ENCODE measurements around the gene ATAD2B. TPM values are rescaled to one million over a fixed set of nuclear protein-coding genes. Genes with fewer than 3 reads are reported as not detected.

ATAD2B gene
- total RNA-seq, 1 experiment from 2014 or later = 19.7 TPM

GRCh38 chr2:23756593-23757292, 170.2 kb downstream of the ATAD2B start:
- intact Hi-C loops (cut with micrococcal nuclease; ENCODE audit: unreplicated experiment) = loop anchor here (10.0 kb wide), 1 partner anchor 352 kb away; no protein-coding TSS in a partner anchor
- TF ChIP-seq CTCF (IDR thresholded peaks at IDR 0.05; ENCODE audit: unreplicated experiment) = no peak
- no TSS peak for BruUV-seq (replicated peaks)
- Mint-ChIP-seq H3K9me3 (ENCODE audit: low read depth, unreplicated experiment) (no peaks in the 10 kb centered on the region), H3K4me1 (ENCODE audit: low read depth, unreplicated experiment) (peaks cover 16% of the 10 kb centered on the region), H3K27me3 (ENCODE audit: unreplicated experiment) (no peaks in the 10 kb centered on the region), H3K36me3 (ENCODE audit: insufficient read depth, unreplicated experiment) (peaks cover 11% of the 10 kb centered on the region), H3K27ac (ENCODE audit: unreplicated experiment) (peak overlapping the region; percentile 43), H3K4me3 (ENCODE audit: low read depth, unreplicated experiment) (no peak overlapping the region)
- CTCF ChIA-PET = no interaction called here
- DNase-seq = no peak

GRCh38 chr2:23754970-23755369, 172.0 kb downstream of the ATAD2B start:
- Mint-ChIP-seq H3K4me1 (ENCODE audit: low read depth, unreplicated experiment) (peaks cover 16% of the 10 kb centered on the region), H3K27me3 (ENCODE audit: unreplicated experiment) (no peaks in the 10 kb centered on the region), H3K9me3 (ENCODE audit: low read depth, unreplicated experiment) (no peaks in the 10 kb centered on the region), H3K27ac (ENCODE audit: unreplicated experiment) (no peak overlapping the region), H3K4me3 (ENCODE audit: low read depth, unreplicated experiment) (no peak overlapping the region), H3K36me3 (ENCODE audit: insufficient read depth, unreplicated experiment) (peaks cover 11% of the 10 kb centered on the region)
- intact Hi-C loops (cut with micrococcal nuclease; ENCODE audit: unreplicated experiment) = loop anchor here (10.0 kb wide), 1 partner anchor 350 kb away; no protein-coding TSS in a partner anchor
- CTCF ChIA-PET = no interaction called here
- no peak for DNase-seq
- TF ChIP-seq CTCF (IDR thresholded peaks at IDR 0.05; ENCODE audit: unreplicated experiment) = no peak
- no TSS peak for BruUV-seq (replicated peaks)

- no peak overlapping the region for H3K27ac Mint-ChIP-seq (ENCODE audit: unreplicated experiment)
- no peak for DNase-seq
- H3K4me1 Mint-ChIP-seq (ENCODE audit: low read depth, unreplicated experiment) = peaks cover 16% of the 10 kb centered on the region
- no peaks in the 10 kb centered on the region for H3K9me3 Mint-ChIP-seq (ENCODE audit: low read depth, unreplicated experiment)
- TF ChIP-seq CTCF (IDR thresholded peaks at IDR 0.05; ENCODE audit: unreplicated experiment) = no peak
- H3K4me3 Mint-ChIP-seq (ENCODE audit: low read depth, unreplicated experiment) = no peak overlapping the region
- intact Hi-C loops (cut with micrococcal nuclease; ENCODE audit: unreplicated experiment) = loop anchor here (10.0 kb wide), 1 partner anchor 349 kb away; no protein-coding TSS in a partner anchor
- peaks cover 11% of the 10 kb centered on the region for H3K36me3 Mint-ChIP-seq (ENCODE audit: insufficient read depth, unreplicated experiment)
- no peaks in the 10 kb centered on the region for H3K27me3 Mint-ChIP-seq (ENCODE audit: unreplicated experiment)
- BruUV-seq (replicated peaks) = no TSS peak
- CTCF ChIA-PET = interaction anchor here (0.6 kb wide), 1 partner anchor 33 kb away, joined by 3 read pairs; no protein-coding TSS in a partner anchor
Measured at GRCh38 chr2:23753291-23754010, 173.5 kb downstream of the ATAD2B start.

GRCh38 chr2:23751747-23752265, 175.1 kb downstream of the ATAD2B start:
- H3K9me3 Mint-ChIP-seq (ENCODE audit: low read depth, unreplicated experiment) = no peaks in the 10 kb centered on the region
- no peak for DNase-seq
- BruUV-seq (replicated peaks) = no TSS peak
- no peaks in the 10 kb centered on the region for H3K4me1 Mint-ChIP-seq (ENCODE audit: low read depth, unreplicated experiment)
- CTCF ChIA-PET = no interaction called here
- no peak overlapping the region for H3K27ac Mint-ChIP-seq (ENCODE audit: unreplicated experiment)
- TF ChIP-seq CTCF (IDR thresholded peaks at IDR 0.05; ENCODE audit: unreplicated experiment) = no peak
- no peaks in the 10 kb centered on the region for H3K36me3 Mint-ChIP-seq (ENCODE audit: insufficient read depth, unreplicated experiment)
- H3K4me3 Mint-ChIP-seq (ENCODE audit: low read depth, unreplicated experiment) = no peak overlapping the region
- no peaks in the 10 kb centered on the region for H3K27me3 Mint-ChIP-seq (ENCODE audit: unreplicated experiment)
- intact Hi-C loops (cut with micrococcal nuclease; ENCODE audit: unreplicated experiment) = loop anchor here (10.0 kb wide), 1 partner anchor 347 kb away; no protein-coding TSS in a partner anchor

Measured in Calu3 (cell line).